ENCODE data around the gene CLN6.

CLN6 gene

GRCh38 chr15:68229386-68230156, at the start of gene CLN6:
CLN6 (minus strand) TSS chr15:68229728; CDS start chr15:68229584, 144 bp downstream.
- peak in 1 of 2 experiments; percentile 49 for DNase-seq

- no peak for DNase-seq
Observed at GRCh38 chr15:68278595-68279405, 49.3 kb upstream of the CLN6 start.

- DNase-seq, result no peak
Observed at GRCh38 chr15:68278345-68278594, 48.7 kb upstream of the CLN6 start.

- peak; percentile 21 to 64 for DNase-seq
Observed at GRCh38 chr15:68277603-68278344, 48.2 kb upstream of the CLN6 start, which contains the start of gene FEM1B. FEM1B (plus strand) TSS chr15:68277745; CDS start chr15:68278418, 673 bp downstream.

GRCh38 chr15:68277131-68277602, 47.6 kb upstream of the CLN6 start:
- peak in 1 of 2 experiments; percentile 57 for DNase-seq

- DNase-seq, result no peak
Observed at GRCh38 chr15:68276668-68277067, 47.1 kb upstream of the CLN6 start.

- no peak for DNase-seq
Observed at GRCh38 chr15:68275165-68275746, 45.7 kb upstream of the CLN6 start.

- DNase-seq, result no peak
Observed at GRCh38 chr15:68274201-68274848, 44.8 kb upstream of the CLN6 start.

- DNase-seq, result no peak
Observed at GRCh38 chr15:68272721-68273271, 43.3 kb upstream of the CLN6 start.

GRCh38 chr15:68271854-68272471, 42.4 kb upstream of the CLN6 start:
- no peak for DNase-seq

- DNase-seq, result no peak
Observed at GRCh38 chr15:68268405-68268804, 38.9 kb upstream of the CLN6 start.

- DNase-seq, result no peak
Observed at GRCh38 chr15:68265674-68266073, 36.1 kb upstream of the CLN6 start.

GRCh38 chr15:68265081-68265480, 35.6 kb upstream of the CLN6 start:
- no peak for DNase-seq

- DNase-seq, result no peak
Observed at GRCh38 chr15:68264282-68264681, 34.8 kb upstream of the CLN6 start.

GRCh38 chr15:68262514-68263356, 33.2 kb upstream of the CLN6 start:
- no peak for DNase-seq

GRCh38 chr15:68261980-68262379, 32.5 kb upstream of the CLN6 start:
- no peak for DNase-seq

GRCh38 chr15:68261241-68261640, 31.7 kb upstream of the CLN6 start:
- no peak for DNase-seq

GRCh38 chr15:68259883-68260282, 30.4 kb upstream of the CLN6 start:
- no peak for DNase-seq

GRCh38 chr15:68258692-68259091, 29.2 kb upstream of the CLN6 start:
- DNase-seq, result no peak

GRCh38 chr15:68256675-68257450, 27.3 kb upstream of the CLN6 start:
- DNase-seq, result peak in 1 of 2 experiments; percentile 71

Measured in cerebellar nuclear complex (tissue), 1 donor.